ENCODE data around the gene PPFIBP1.

PPFIBP1 gene

DNA sequence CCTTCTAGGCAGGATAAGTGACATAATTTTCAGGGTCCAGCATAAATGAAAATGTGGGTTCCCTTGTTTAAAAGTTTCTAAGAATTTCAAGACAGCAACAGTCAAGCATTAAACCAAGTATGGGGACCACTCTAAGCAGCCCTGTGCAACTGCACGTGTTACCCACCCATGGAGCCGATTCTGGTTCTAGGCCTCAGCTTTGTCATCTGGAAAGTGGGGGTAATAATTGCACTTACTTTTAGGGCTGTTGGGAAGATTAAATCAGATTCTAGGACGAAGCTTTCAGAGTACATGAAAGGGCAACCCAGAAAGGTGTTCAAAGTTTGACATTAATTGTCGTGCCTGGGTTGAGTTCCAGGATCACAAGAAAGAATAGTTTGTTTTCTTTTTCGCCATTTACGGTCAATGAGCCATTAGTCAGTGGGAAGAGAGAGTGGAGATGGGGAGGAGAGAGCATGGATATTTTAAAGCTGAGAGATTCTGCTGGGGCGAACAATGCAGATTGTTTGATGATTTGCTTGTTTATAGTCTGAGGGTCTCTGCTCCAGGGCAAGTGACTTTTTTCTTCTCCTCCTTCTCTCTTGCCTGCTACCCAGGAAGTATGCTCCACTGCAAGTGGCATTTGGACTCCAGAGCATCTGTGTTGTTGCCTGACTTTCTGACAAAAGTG, 10.7 kb upstream of the PPFIBP1 start:
- no peak for DNase-seq

DNA sequence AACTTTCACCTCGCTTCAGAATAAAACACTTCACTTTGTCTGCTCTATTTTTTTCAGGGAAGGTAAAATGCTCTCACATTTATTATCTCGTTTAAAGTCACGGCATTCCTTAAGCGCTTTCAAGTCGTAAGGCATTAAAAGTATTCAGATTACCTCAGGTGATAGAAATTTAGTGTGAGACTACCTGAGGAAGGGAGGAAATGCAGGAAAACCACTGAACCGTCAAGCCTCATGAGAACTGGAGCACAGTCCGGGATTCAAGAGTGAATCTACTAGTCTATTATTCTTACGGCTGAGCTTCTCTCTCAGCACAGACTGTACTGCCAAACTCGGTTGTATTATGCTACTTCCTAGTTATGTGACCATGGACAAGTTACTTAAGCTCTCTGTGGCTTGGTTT, 8.3 kb upstream of the PPFIBP1 start:
- DNase-seq: no peak

DNA sequence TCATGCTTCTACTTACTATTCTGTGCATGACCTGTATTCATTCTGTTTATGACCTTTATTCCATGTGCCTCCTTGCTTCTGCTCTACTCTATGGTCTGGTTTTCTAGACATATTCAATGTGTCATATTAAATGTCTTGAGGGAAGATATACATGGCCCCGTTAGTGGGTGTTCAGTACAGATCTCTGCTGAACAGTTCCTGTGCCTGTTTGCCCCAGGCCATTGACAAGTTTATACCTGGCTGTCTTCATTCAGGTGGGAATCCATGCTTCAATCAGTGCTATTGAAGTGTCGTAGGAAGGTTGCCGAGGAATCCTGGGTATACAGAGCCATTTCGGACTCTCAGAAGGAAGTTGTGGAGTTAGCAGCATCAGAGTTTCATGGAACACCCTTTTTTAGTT, 7.4 kb upstream of the PPFIBP1 start:
- DNase-seq: no peak

DNA sequence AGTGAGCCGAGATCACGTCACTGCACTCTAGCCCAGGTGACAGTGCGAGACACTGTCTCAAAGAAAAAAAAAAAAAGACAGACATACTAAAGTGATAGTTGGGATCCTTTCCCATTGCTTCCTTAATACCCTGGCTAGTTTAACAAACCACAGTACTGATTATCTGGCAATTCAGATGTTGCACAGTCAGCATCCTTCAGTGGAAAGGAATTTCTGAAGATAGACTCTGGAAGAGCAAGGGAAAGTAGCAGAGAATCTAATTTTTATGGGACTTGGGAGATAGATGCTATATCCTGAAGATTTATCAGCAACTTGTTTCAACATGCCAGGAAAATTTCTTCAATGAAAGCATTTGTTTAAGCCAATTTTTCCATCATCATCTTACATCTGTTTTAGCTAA, 6.5 kb upstream of the PPFIBP1 start:
- DNase-seq: no peak

DNA sequence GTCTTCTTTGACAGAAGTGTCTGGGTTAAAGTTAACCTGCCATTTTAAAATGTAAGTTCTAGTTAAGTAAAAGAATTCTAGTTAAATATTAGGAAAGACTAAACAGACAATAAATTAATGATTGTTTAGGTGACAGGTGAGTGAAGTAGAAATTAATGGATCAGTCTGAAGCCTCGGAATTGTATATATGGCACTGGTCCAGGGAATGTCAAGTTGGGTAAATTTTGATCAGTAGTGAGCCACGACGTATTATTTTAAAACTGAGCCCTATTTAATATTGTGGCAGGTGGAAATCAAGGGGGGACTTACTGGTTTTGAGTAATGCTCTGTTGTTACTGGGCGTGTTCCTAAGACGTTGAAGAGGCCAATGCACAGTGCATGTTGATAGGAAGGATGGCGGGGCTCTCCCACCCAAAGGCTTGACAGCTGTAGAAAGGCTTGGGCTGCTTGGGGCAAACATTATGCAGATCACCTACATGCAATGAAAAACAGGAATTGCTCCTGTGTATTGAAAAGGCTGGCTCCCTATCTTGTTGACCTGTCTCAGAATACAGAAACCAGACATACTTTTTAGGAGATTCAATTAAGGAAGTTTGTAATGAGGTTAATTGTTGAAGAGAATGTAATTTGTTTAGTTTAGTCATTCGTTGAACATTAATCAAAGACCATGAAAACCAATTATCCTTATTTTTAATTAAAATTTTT, 5.9 kb upstream of the PPFIBP1 start:
- peak; percentile 8 for DNase-seq

DNA sequence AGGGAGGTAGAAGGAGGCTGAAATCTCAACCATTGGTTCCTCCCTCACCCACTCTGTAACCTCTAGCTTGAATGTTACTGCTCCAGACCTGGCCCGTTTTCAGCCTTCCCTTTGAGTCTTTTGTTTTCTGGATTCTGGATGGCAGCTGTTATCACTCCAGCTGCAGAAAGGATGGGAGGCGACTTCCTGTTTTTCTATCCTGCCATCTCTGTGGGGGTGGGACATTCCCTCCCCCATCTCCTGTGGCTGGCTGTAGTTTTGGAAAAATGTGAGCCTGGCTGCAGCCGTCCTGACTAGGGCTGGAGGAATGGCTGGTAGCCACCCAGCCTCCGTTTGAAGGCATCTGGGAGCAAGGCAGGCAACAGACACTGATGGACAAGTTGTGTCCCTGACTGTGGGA, 2.9 kb upstream of the PPFIBP1 start:
- no peak for DNase-seq

DNA sequence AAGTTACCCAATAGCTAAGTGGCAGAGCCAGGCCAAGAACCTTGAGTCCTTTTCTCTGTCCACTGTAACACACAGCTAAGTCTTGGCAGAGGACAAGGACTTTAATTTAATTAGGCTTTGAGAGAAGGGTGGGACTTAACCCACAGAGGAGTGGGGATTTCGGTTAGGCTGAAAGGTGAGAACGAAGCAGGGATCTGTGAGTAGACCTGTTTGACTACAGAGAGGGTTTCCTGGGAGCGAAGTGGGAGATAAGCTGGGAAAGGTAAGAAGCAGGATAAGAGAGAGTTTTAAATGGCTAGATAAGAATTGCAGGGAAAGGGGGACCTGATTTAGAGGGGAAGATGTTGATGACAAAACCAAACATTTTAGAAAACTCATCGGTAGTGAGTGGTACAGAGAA, 2.0 kb upstream of the PPFIBP1 start:
- DNase-seq: peak; percentile 40

DNA sequence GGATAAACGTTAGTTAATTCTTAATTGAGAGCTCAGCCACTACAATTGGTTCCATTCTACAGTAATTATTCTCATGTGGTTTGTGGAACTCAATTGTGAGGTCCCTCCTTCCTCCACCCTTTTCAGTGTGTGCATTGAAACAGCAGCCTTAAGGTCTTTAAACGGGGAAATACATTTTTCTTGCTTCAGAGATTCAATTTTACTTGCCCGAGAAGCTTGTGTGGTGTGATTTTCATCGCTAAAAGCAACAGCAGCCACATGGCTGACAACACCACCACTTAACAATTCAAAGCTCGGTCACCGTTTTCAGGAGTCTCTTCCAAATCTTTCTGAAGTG, 733 bp upstream of the PPFIBP1 start:
- DNase-seq: peak; percentile 66

DNA sequence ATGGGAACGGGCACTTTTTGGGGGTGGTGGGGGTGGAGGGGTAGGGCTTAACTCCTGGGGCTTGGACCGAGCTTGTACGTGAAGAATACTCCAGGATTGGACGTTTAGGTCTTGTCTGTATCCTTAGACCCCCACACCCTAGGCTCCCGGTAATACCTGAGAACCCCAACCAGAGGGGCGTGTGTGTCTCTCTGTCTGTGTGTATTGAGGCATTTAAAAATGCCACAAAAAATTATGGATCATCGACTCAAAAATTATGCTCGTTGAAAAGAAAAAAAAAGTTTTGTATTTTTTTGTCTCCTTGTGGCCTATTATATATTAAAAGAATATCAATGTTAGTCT, 459 bp downstream of the PPFIBP1 start:
- no peak for DNase-seq

DNA sequence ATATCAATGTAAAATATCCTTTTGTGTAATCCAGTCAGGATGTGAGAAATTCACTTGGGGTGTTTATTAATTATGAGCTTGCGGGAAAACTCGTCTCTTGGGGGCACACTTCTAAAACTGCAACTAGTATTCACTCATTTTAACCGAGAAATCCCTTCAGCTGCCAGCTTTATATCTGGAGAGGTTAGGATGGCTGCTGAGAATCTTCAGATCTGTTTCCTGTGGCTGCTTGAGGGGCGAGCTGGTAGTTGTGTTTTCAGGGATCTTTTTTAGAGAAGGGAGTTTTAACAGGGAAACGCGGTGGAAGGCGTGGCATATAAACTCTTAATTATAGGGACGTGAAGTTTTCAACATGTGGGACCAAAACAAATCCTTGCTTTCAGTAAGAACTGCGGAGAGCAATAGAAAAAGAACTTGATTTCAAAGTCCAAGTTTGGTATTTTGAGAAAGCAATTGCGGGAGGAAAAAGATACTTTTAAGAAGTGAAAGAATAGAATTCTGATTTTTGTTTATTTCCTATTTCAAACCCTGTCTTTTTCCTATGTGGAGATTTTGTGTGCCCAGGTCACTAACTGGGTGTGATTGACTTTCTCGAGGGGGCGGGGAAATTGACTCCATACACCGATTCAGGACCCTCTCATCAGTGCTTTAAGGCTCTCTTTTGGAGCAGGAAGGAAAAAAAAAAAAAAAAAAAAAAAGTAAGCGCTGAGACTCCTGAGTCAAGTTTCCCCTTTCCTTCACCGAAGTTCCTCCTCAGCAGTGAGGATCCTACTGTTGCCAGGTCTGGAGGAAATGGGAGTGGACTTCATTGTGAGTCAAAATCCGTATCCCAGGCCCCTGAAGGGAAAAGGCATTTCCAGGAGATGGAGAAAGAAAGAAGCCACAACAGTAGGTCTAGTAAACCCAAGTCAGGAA, 1.1 kb downstream of the PPFIBP1 start:
- no peak for DNase-seq

DNA sequence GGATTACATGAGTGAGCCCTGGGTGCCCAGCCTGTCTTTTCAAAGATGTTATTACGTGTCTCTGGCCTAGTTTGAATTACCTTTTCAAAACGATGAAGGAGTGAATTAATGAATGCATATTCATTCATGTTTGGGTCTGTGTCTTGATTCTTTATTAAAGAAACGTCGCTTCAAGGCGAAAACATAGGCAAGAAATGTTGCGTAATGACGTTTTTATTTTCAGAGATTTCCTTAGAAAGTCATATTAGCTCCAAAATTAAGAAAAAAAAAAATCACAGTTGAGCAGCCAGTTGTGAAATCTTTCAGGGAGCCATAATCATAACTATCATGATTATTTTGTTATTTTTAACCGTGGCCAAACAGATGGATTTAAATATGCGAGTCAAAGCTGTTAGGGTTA, 3.5 kb downstream of the PPFIBP1 start:
- DNase-seq: no peak

DNA sequence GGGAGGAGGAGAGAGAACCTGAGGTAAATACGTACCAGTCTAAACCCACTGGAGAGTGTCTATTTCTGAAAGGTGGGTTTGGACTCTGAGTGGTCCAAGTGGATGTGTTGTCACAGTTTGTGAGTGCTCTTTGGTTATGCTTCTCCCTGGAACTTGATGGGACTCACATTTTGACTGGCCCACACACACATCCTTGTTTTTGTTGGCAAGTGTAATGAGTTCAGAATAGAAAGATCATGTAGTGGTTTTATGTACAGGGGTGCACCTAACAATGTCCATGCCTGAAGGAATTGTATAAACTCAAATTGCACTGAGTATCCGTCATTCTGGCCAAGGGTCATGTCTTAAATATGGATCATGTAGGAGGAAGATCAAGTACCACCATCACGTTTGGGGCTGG, 4.8 kb downstream of the PPFIBP1 start:
- DNase-seq: no peak

DNA sequence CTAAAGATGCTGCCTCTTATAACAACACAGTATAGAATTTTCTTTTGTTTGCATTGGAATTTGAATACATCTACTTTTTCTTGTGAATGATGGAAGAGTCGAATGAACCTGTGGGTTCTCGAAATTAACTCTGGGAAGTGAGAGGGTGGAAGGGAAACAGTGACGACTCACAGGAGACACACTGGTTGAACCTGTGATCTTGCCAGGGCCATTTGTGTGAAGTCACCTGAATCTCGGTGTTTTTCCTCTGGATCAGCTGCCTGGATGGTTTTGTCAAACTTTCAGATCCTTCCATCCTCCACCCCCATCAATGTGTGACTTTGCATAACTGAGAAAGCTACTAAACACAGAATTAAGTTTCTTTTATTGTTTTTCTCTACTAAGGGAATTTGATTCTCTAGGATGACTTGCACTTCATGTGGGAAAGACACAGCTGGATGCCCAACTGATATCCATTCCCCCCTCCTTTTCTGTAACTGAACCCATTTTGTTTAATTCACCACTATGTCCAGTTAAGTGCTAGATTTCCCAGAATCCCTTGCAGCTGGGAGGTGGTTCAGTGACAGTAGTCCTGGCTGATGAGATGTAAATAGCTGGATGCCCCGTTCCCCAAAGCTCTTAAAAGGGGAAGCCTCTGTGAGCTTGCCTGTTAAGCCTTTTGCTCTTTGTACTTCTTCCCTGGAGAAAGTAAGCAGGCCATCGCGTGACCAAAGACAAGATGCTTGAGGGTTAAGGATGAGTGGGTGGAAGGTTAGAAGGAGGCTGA, 6.3 kb downstream of the PPFIBP1 start:
- peak; percentile 49 for DNase-seq

DNA sequence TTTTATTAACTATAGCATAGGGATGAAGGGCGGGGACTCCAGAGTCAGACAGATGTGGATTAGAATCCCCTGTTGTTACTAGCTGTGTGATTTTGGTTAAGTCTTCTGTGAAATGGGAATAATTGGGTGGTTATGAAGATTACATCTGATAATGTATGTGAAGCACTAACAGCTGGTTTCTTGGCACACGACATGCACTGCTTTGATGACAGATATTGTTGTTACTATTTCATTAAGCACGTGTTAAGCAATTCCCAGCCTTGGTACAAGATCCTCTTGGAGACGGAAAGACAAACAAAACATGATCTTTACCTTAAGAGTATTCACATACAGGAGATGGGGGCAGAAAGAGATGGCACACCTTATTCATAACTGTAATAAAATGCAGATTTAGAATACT, 7.9 kb downstream of the PPFIBP1 start:
- DNase-seq: no peak

DNA sequence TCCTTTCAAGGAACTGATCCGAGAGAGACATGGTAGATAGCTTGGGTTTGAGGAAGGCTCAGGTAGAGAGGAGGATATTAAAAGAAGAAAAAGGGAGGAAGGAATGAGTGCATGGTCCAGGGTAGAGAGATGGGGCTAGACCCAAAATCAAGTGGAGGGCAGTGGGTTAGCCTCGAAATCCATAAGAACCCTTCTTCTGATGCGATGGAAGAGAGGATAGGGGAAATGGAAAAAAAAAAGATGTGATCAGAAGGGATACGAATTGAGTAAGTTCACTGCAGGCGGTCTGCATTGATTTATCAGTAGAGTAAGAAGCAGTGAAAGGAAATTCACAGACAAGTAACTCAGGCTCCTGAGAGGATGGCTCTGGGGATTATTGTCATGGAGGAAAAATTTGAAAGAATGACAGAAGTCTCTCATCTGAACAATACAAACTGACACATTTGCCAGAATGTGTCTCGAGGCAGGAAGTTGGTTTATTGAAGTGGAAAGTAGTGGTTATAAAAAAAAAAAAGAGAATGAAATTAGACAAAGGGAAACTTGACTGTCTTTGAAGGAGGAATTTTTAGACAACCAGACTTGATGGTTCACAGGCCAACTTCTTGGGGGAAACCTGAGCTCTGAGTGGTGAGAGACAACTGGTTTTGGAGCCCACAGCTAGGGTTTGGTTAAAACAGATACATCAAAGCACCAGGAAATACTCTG, 10.2 kb downstream of the PPFIBP1 start:
- no peak for DNase-seq

DNA sequence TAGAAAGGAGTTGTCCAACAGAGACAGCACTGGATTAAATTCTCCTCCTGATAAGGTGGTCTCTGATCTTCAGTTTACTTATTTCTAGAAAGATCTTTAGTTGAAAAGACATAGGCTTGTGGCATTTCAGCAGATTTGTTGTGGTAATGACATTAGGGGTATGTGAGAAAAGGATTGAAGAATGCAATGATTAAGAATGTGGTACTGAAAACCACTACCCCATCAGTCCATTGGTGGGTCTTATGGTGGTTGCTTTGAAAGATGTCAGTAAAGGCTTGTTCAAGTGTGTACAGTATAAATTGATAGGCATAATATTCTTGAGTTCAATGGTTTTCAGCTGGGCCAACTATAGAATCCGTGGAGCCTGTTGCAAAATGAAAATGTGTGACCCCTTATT, 10.8 kb downstream of the PPFIBP1 start:
- DNase-seq: no peak

DNA sequence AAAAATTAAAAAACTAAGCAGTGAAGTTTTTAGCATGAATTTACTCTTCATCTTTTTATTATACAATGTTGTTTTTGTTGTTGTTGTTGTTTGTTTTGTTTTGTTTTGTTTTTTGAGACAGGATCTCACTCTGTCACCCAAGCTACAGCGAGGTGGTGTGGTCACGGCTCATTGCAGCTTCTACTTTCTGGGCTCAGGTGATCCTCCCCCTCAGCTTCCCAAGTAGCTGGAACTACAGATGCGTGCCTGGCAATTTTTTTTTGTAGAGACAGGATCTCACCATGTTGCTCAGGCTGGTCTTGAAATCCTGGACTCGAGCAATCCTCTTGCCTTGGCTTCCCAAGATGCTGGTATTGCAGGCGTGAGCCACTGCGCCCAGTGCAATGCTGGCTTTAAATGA, 11.3 kb downstream of the PPFIBP1 start:
- DNase-seq: no peak

DNA sequence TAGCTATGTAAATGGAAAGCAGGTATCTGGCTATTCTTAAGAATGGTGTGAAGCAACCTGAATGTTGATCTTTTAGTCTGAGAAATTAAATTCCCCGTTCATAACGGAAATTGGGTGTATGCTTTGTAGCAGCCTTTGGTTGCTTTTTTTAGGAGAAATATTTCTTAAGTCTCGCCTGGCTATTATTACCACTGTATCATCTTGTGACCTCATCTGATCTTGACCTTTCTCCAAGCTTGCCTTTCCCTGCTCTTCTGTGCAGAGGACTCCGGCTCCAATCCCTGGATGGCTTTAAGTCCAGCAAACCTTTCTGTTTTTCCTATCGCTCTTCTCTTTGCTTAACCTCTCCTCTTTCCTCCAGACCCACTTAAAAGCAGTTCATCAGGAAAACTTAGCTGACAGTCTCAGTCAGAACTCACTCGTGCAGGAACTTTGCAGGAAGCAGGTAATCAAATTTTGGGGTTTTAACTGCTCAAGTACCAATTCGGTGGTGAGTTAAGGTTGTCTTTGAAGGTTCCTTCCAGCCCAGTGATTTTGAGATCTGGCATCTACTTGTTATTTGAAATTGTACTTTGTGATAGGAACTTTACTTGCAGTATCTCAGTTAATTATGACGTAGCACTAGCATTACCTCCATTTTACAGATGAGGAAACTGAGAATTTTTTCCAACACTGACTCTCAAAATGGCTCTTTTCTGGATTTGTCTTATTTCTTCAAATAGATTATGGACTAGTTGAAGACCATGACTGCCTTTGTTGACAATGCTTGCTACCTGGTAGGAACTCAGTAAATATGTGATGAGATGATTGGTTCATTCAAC, 14.1 kb downstream of the PPFIBP1 start:
- DNase-seq: no peak

DNA sequence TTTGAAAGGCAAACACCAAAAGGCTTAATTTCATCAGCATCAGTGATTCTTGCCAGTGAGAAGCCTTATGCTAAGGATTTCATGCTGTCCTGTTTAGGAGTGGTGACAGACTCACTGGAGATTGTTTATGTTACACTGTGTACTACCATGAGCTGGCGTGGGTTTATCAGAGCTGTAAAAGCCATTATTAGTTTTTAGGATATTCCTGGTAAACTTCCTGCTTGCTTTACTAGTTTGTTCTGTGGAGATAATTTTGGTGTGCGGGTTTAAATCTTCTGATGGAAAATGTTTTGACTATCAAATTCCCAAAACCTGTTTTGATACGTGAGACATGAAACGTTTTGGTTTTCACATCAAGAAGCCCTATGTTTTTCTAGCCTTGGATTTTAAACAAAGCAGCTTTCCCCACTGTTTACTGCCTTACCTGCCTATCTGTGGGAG, 15.2 kb downstream of the PPFIBP1 start:
- DNase-seq: no peak

DNA sequence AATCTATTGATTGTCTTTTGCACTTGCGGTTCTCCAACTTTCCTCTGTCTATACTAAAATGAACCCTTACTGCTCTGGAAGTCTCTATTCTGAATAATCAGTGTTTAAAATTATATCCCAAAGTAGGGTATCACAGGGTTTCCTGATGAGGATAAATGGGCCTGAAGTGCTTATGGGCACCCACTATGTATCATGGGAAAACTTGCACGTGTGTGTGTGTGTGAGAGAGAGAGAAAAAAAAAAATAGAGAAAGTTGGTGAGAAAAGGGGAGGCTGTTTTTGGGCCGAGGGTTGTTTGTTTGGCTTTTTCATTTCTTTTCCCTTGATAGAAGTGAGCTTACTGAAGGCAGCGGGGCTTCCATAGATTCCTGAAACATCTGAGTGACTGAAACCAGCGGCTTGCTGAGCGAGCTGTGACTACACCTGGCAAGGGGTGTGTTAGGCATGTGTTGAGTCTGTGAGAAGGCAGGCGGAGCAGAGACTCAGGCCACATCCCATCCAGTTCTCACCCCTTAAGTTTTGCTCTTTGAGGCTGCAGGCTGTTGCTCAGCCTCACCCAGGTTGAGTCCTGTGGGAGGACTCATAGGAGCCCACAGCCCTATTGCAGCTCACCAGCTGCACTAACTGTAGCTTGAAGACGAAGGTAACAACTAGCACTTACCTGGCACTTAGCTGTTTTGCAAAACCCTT, 17.2 kb downstream of the PPFIBP1 start:
- DNase-seq: no peak

DNA sequence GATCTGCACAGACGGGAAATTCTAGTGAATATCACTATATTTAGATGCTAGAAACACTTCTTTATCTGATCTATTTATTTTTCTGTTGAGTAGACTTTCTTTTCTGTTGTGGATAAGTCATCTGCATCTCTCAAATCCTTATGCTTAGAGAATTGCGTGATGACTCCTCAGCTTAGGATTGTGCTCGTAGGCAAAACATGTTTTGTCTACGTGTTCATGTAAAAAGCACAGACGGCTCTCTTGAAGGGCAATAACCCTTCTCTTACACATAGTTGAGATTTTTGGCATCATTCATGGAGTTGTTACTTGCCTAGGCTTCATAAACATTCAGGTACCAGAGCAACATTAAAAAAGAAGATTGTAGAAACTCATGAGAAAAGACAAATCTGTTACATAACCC, 18.6 kb downstream of the PPFIBP1 start:
- no peak for DNase-seq

Measured in NCI-H82 (cell line).